ENCODE data around the gene BRMS1.

DNA sequence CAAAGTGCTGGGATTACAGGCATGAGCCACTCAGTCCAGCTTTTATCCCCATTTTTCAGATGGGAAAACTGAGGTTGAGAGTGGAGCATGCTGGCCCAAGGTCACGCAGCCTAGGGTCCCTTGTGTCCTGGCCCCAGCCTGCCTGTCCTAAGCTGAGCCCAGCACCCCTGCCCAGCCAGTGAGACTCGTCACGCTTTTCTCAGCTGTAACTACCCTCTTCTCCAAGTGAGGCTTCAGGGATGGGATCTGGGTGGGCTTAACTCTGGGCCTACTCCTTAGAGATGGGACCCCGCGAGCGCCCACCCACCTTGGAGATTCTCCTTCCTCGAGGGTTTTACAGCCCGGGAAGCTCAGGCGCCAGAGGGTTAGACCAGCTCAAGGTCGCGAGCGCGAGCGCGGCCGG lies 53.6 kb downstream of the BRMS1 start:
- TF ChIP-seq IRF3 (IDR thresholded peaks at IDR 0.05), result no peak
- TF ChIP-seq NFYB (IDR thresholded peaks at IDR 0.05; ENCODE audit: insufficient read depth, low read depth, low read length), result no peak
- TF ChIP-seq RCOR1 (conservative IDR thresholded peaks at IDR 0.05; ENCODE audit: low read depth, low read length), result no peak
- TF ChIP-seq PAX8 (IDR thresholded peaks at IDR 0.05), result no peak
- no peak for TF ChIP-seq HDAC2 (IDR thresholded peaks at IDR 0.05)
- no peak for TF ChIP-seq KDM1A (IDR thresholded peaks at IDR 0.05; ENCODE audit: borderline replicate concordance)
- TF ChIP-seq POLR2AphosphoS5 (IDR thresholded peaks at IDR 0.05; ENCODE audit: low read length), result no peak
- no peak for TF ChIP-seq SIX5 (IDR thresholded peaks at IDR 0.05; ENCODE audit: low read depth, low read length, severe bottlenecking)
- TF ChIP-seq NBN (IDR thresholded peaks at IDR 0.05), result no peak
- TF ChIP-seq CTCF (IDR thresholded peaks at IDR 0.05 in 2 of 3, conservative IDR thresholded peaks at IDR 0.05 in 1 of 3; ENCODE audit: control insufficient read depth in 2 of 3, extremely low read depth in 1 of 3, insufficient read depth in 1 of 3, low read depth in 3 of 3, low read length in 3 of 3), result no peak
- TF ChIP-seq SIN3A (IDR thresholded peaks at IDR 0.05; ENCODE audit: low read depth, low read length), result no peak
- no peak for TF ChIP-seq EZH2 (IDR thresholded peaks at IDR 0.05; ENCODE audit: borderline replicate concordance, control insufficient read depth, low read depth, low read length)

Data from GM12878 (cell line).